Cardiac muscle cell (in vitro differentiated cells and primary cell): ENCODE data around the gene CEP164. TPM values are rescaled to one million over a fixed set of nuclear protein-coding genes. Genes with fewer than 3 reads are reported as not detected.

Experiments used
- DNase-seq, 2 donors: peaks; one replicate each; pipeline versions ENCODE4 v3.0.0 to v3.0.0-alpha.2; 2010 to 2017; ENCODE audit warnings: low read depth in 1 of 2, low spot score in 1 of 2
- H3K27ac ChIP-seq: fragments of 200-600 bp; sonication (generic); 2 replicates; pipeline ENCODE4 v1.5.1; 2016
- H3K27me3 ChIP-seq: fragments of 200-600 bp; sonication (generic); 2 replicates; pipeline ENCODE4 v1.6.0; 2016; ENCODE audit warnings: control low read depth
- H3K36me3 ChIP-seq: fragments of 200-600 bp; sonication (generic); 2 replicates; pipeline ENCODE4 v1.5.1; 2016; ENCODE audit warnings: control low read depth
- H3K4me1 ChIP-seq: fragments of 200-600 bp; sonication (generic); 2 replicates; pipeline ENCODE4 v1.8.1; 2017; ENCODE audit warnings: low read depth, mild to moderate bottlenecking, mixed run types
- H3K4me3 ChIP-seq: fragments of 200-600 bp; sonication (generic); 2 replicates; pipeline ENCODE4 v1.5.1; 2016; ENCODE audit warnings: mild to moderate bottlenecking
- H3K9me3 ChIP-seq: fragments of 200-600 bp; sonication (generic); 2 replicates; pipeline ENCODE4 v1.5.1; 2017; ENCODE audit warnings: low read depth, mild to moderate bottlenecking, control low read depth
- CTCF ChIP-seq: IDR thresholded peaks from 2 replicates; pipeline ENCODE4 v1.5.1; 2012; ENCODE audit warnings: low read depth, mild to moderate bottlenecking, low read length
- polyA plus RNA-seq: library from polyadenylated mRNA; unstranded; fragments of >200 nt; fragmentation: Nextera tagmentation; extraction: Ambion mirVana; gene quantifications from 2 replicates; pipeline ENCODE4 v1.2.1, GENCODE V29; 2016
- total RNA-seq: library from RNA; depleted of rRNA; stranded (reverse); fragments of >200 nt; gene quantifications from 2 replicates; pipeline ENCODE4 v1.2.3, GENCODE V29; 2016

Gene CEP164
- total and polyA plus RNA-seq, 2 experiments from 2014 or later: 22.6 to 31.8 TPM

- Histone ChIP-seq H3K4me1 (no peaks in the 10 kb centered on the region), H3K9me3 (no peaks in the 10 kb centered on the region), H3K27ac (no peak overlapping the region), H3K27me3 (peaks cover 3% of the 10 kb centered on the region), H3K36me3 (no peaks in the 10 kb centered on the region), H3K4me3 (no peak overlapping the region)
- TF ChIP-seq CTCF: no peak
- DNase-seq: no peak
These were observed 103.8 kb downstream of the CEP164 start for GRCh38 chr11:117431436-117431835.

- H3K27ac ChIP-seq: no peak overlapping the region
- no peak for TF ChIP-seq CTCF
- no peak for DNase-seq
- H3K36me3 ChIP-seq: no peaks in the 10 kb centered on the region
- H3K27me3 ChIP-seq: no peaks in the 10 kb centered on the region
- H3K4me3 ChIP-seq: no peak overlapping the region
- H3K4me1 ChIP-seq: no peaks in the 10 kb centered on the region
- H3K9me3 ChIP-seq: no peaks in the 10 kb centered on the region
These were observed 106.1 kb downstream of the CEP164 start for GRCh38 chr11:117433717-117434116.

- no peaks in the 10 kb centered on the region for H3K4me1 ChIP-seq
- H3K36me3 ChIP-seq: no peaks in the 10 kb centered on the region
These were observed 106.8 kb downstream of the CEP164 start for GRCh38 chr11:117434481-117434880.

GRCh38 chr11:117435326-117435725 is 107.7 kb downstream of the CEP164 start:
- Histone ChIP-seq H3K36me3 (no peaks in the 10 kb centered on the region), H3K4me3 (no peak overlapping the region), H3K9me3 (no peaks in the 10 kb centered on the region), H3K27ac (no peak overlapping the region), H3K4me1 (no peaks in the 10 kb centered on the region), H3K27me3 (no peaks in the 10 kb centered on the region)
- no peak for TF ChIP-seq CTCF
- no peak for DNase-seq

More at GRCh38 chr11:117434481-117434880, 106.8 kb downstream of the CEP164 start:
- Histone ChIP-seq H3K27me3 (no peaks in the 10 kb centered on the region), H3K9me3 (no peaks in the 10 kb centered on the region), H3K27ac (no peak overlapping the region), H3K4me3 (no peak overlapping the region)
- TF ChIP-seq CTCF: no peak
- DNase-seq: no peak

- no peaks in the 10 kb centered on the region for H3K4me1 ChIP-seq
- no peaks in the 10 kb centered on the region for H3K36me3 ChIP-seq
- no peak overlapping the region for H3K4me3 ChIP-seq
- no peaks in the 10 kb centered on the region for H3K27me3 ChIP-seq
- H3K9me3 ChIP-seq: no peaks in the 10 kb centered on the region
- H3K27ac ChIP-seq: no peak overlapping the region
- no peak for DNase-seq
- TF ChIP-seq CTCF: no peak
These were observed 109.6 kb downstream of the CEP164 start for GRCh38 chr11:117437041-117437790.

GRCh38 chr11:117437791-117438130 is 110.1 kb downstream of the CEP164 start:
- Histone ChIP-seq H3K4me3 (no peak overlapping the region), H3K27me3 (no peaks in the 10 kb centered on the region), H3K4me1 (no peaks in the 10 kb centered on the region), H3K36me3 (no peaks in the 10 kb centered on the region), H3K9me3 (no peaks in the 10 kb centered on the region), H3K27ac (no peak overlapping the region)
- no peak for TF ChIP-seq CTCF
- DNase-seq: no peak
